ENCODE data around the gene SEPTIN12.

DNA sequence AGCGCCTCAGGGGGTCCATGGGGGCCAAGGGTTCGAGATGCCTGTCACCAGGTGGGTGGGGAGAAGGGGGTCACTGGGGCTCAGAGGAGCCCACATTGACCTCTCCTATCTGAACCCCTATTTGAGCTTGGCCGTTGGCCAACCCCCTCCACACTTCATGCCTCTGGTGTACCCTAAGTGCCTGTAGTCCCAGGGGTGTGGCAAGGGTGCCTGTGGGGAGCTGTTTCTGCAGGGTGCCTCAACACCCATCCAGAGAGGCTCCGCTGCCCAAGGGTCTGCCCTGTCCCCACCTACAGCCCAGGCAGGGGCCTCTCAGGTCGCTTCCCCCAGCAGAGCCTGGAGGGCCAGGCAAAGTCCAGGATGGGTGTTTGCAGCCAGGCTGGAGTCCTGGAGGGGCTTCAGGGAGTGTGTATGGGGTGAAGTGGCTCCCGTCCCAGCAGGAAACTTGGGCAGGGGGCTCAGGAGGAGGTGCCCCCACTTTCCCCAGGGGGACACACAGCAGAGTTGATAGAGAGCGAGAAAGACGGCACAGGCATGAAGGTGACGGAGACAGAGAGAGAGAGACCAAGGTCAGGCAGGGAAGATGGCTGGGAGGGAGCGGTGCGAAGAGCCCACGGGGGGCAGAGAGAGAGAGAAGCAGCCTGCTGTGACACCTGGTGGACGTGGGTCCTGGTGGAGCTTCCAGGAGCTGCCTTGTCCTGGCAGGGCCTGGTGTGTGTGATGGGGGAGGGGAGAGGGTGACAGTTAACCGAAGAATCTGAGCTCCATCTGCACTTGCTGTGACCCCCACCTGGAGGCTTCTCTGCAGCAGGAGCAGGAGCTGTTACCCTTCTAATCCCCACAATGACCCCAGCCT, at the start of gene SEPTIN12:
- no peak for TF ChIP-seq RNF2 (IDR thresholded peaks at IDR 0.05; ENCODE audit: borderline replicate concordance, low read depth, low read length, missing control alignments, poor library complexity, severe bottlenecking)
- TF ChIP-seq, protein P1, sequence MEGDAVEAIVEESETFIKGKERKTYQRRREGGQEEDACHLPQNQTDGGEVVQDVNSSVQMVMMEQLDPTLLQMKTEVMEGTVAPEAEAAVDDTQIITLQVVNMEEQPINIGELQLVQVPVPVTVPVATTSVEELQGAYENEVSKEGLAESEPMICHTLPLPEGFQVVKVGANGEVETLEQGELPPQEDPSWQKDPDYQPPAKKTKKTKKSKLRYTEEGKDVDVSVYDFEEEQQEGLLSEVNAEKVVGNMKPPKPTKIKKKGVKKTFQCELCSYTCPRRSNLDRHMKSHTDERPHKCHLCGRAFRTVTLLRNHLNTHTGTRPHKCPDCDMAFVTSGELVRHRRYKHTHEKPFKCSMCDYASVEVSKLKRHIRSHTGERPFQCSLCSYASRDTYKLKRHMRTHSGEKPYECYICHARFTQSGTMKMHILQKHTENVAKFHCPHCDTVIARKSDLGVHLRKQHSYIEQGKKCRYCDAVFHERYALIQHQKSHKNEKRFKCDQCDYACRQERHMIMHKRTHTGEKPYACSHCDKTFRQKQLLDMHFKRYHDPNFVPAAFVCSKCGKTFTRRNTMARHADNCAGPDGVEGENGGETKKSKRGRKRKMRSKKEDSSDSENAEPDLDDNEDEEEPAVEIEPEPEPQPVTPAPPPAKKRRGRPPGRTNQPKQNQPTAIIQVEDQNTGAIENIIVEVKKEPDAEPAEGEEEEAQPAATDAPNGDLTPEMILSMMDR (IDR thresholded peaks at IDR 0.05; ENCODE audit: control extremely low read depth in 1 of 3, insufficient read depth in 1 of 3, low read depth in 1 of 3, low read length in 3 of 3), result no peak
- TF ChIP-seq POLR2A (IDR thresholded peaks at IDR 0.05; ENCODE audit: control extremely low read depth in 1 of 2, low read depth in 2 of 2, low read length in 2 of 2), result no peak
- TF ChIP-seq MAFK (IDR thresholded peaks at IDR 0.05; ENCODE audit: low read depth, low read length), result no peak
- TF ChIP-seq POLR2AphosphoS5 (IDR thresholded peaks at IDR 0.05; ENCODE audit: low read depth, low read length), result no peak
- TF ChIP-seq TEAD4 (IDR thresholded peaks at IDR 0.05; ENCODE audit: low read depth, low read length), result no peak
- no peak for TF ChIP-seq SUZ12 (IDR thresholded peaks at IDR 0.05; ENCODE audit: low read length)
- no peak for TF ChIP-seq BCL11A (IDR thresholded peaks at IDR 0.05; ENCODE audit: low read depth in 2 of 2, low read length in 2 of 2)
- no peak for TF ChIP-seq PHF8 (conservative IDR thresholded peaks at IDR 0.05; ENCODE audit: low read depth, low read length)
- TF ChIP-seq JUN (IDR thresholded peaks at IDR 0.05; ENCODE audit: low read depth, low read length), result no peak
- no peak for TF ChIP-seq CEBPB (IDR thresholded peaks at IDR 0.05; ENCODE audit: low read depth, low read length)
- no peak for TF ChIP-seq KDM1A (IDR thresholded peaks at IDR 0.05; ENCODE audit: borderline replicate concordance, low read length)
- no peak for TF ChIP-seq NRF1 (IDR thresholded peaks at IDR 0.05; ENCODE audit: low read depth, low read length)
- TF ChIP-seq USF2 (IDR thresholded peaks at IDR 0.05; ENCODE audit: low read length), result no peak

Measured in H1 (cell line).